A172 (cell line): ENCODE measurements around the gene ARHGAP10. TPM values are rescaled to one million over a fixed set of nuclear protein-coding genes. Genes with fewer than 3 reads are reported as not detected.
"Not testable (repeated sequence)": the region's sequence is repeated elsewhere in the genome, so short reads cannot be mapped to it uniquely, and the experiment has no call there.

Source experiments
- DNase-seq: peaks from one replicate; pipeline ENCODE4 v3.0.0-alpha.2; 2015; ENCODE audit warnings: low spot score
- total RNA-seq: library from RNA; depleted of rRNA; stranded (reverse); fragments of >200 nt; shearing (Covaris generic); gene quantifications from 2 replicates; pipeline ENCODE4 v1.2.3, GENCODE V29; 2014

The ARHGAP10 gene
- total RNA-seq, 1 experiment from 2014 or later, result 9.1 TPM

GRCh38 chr4:147793569-147794313 is 61.9 kb downstream of the ARHGAP10 start:
- DNase-seq, result no peak

- no peak for DNase-seq
Observed at GRCh38 chr4:147794314-147794680, 62.4 kb downstream of the ARHGAP10 start.

- no peak for DNase-seq
Observed at GRCh38 chr4:147794787-147795413, 63.0 kb downstream of the ARHGAP10 start.

GRCh38 chr4:147799057-147799456 is 67.2 kb downstream of the ARHGAP10 start:
- DNase-seq, result not testable (repeated sequence)

GRCh38 chr4:147799986-147800555 is 68.2 kb downstream of the ARHGAP10 start:
- DNase-seq, result no peak

- no peak for DNase-seq
Observed at GRCh38 chr4:147801820-147802219, 69.9 kb downstream of the ARHGAP10 start.

- no peak for DNase-seq
Observed at GRCh38 chr4:147802346-147802745, 70.5 kb downstream of the ARHGAP10 start.

GRCh38 chr4:147805946-147806345 is 74.1 kb downstream of the ARHGAP10 start:
- no peak for DNase-seq

- no peak for DNase-seq
Observed at GRCh38 chr4:147808447-147808846, 76.6 kb downstream of the ARHGAP10 start.

- DNase-seq, result no peak
Observed at GRCh38 chr4:147809211-147809610, 77.3 kb downstream of the ARHGAP10 start.

- no peak for DNase-seq
Observed at GRCh38 chr4:147811878-147812277, 80.0 kb downstream of the ARHGAP10 start.

- DNase-seq, result no peak
Observed at GRCh38 chr4:147813109-147813773, 81.4 kb downstream of the ARHGAP10 start.

- no peak for DNase-seq
Observed at GRCh38 chr4:147813973-147814372, 82.1 kb downstream of the ARHGAP10 start.

- no peak for DNase-seq
Observed at GRCh38 chr4:147814376-147814775, 82.5 kb downstream of the ARHGAP10 start.

- DNase-seq, result no peak
Observed at GRCh38 chr4:147815741-147816140, 83.9 kb downstream of the ARHGAP10 start.

- DNase-seq, result no peak
Observed at GRCh38 chr4:147816382-147817254, 84.7 kb downstream of the ARHGAP10 start.

GRCh38 chr4:147820975-147821374 is 89.1 kb downstream of the ARHGAP10 start:
- DNase-seq, result no peak

GRCh38 chr4:147821555-147821954 is 89.7 kb downstream of the ARHGAP10 start:
- DNase-seq, result no peak

GRCh38 chr4:147822128-147822527 is 90.2 kb downstream of the ARHGAP10 start:
- no peak for DNase-seq

- no peak for DNase-seq
Observed at GRCh38 chr4:147823130-147823529, 91.2 kb downstream of the ARHGAP10 start.

GRCh38 chr4:147824316-147824715 is 92.4 kb downstream of the ARHGAP10 start:
- no peak for DNase-seq

- DNase-seq, result no peak
Observed at GRCh38 chr4:147824884-147825283, 93.0 kb downstream of the ARHGAP10 start.
